ENCODE data around the gene SMNDC1.

- TF ChIP-seq EP300 (IDR thresholded peaks at IDR 0.05): no peak
- TF ChIP-seq POLR2A (IDR thresholded peaks at IDR 0.05): no peak
These were observed 52.6 kb downstream of the SMNDC1 start for GRCh38 chr10:110252151-110252550.
